NCI-H2081 (cell line): ENCODE measurements around the gene P3R3URF.

Experiments used
- DNase-seq, 2 experiments: peaks; one replicate each; lab custom pipeline; 2025; lab: John Stamatoyannopoulos, UW

The P3R3URF gene

DNA sequence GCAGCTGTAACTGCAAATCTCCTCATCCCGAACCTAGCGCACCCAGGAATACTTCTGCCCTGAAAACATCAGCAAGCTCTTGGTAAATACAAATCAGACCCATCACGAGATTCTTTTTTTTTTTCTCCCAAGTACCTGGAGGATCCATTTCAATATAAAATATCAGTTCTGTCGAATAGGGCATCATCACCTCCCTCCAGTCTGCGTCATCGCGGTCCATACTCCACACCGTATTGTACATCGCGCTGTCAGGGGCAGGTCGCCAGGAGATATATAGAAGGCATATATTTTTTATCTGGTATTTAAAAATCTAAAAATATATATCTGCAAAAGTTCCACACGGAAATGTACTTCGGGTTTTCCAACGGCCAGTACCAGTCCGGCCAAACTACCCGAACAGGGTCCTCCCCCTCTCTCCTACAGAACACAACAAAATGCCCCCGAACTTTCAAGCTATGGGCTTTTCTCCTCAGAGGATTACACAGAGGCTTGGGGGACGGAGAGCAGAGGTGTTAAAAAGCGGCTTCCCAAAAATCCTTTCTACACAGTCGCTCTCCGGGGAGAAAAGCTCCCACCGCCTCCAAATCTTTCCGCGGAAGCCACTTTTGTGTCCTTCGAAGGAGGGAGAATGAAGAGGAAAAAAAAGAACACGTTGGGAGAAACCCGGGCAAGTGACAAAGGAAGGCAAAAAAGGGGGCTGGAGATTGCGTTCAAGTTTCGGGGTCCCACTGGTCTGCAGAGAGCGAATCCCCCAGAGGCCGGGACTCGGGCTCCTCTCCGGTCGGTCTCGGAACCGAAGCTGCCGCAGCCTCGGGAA, 44.4 kb downstream of the P3R3URF start:
- peak; percentile 36 to 67 for DNase-seq

DNA sequence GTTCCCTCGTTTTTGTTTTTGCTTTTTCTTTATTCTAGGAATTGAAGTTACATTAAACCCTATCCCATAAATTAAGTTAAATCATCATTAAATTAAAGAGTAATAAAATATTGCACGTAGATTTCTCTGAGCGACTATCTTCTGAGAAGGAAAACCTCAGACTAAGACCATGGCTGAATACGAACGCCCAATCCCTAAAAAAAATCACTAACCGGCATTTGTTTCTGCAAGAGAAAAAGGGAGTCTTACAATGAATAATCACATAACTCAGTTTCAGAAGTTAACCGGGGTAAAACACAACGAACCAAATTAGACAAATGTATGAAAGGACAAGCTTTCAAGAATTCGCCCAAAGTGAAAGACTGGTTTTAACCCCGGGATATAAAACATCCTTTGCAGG, 45.2 kb downstream of the P3R3URF start:
- no peak for DNase-seq

- no peak for DNase-seq
Measured at GRCh38 chr1:46130606-46131005, 45.7 kb downstream of the P3R3URF start.

DNA sequence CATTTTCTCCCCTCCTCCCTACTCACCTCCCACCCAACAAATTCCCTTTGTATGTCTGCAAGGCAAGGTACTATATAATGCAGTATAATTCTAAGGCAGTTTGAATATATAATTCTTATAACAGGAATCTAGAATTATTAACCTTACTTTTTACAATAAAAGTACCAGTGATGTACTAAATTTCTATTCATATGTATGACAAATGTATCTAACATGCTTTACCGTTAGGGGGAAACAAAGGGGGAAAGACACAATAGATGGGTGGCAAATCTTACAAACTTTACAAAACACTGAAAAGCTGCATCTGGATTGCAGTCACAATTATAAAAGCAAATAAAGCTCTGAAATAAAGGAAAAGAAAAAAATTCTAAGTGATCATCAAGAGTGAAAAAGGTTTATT, 46.2 kb downstream of the P3R3URF start:
- no peak for DNase-seq

GRCh38 chr1:46128344-46128743, 47.9 kb downstream of the P3R3URF start:
- DNase-seq, result no peak
